ENCODE measurements around the gene NLGN1.

DNA sequence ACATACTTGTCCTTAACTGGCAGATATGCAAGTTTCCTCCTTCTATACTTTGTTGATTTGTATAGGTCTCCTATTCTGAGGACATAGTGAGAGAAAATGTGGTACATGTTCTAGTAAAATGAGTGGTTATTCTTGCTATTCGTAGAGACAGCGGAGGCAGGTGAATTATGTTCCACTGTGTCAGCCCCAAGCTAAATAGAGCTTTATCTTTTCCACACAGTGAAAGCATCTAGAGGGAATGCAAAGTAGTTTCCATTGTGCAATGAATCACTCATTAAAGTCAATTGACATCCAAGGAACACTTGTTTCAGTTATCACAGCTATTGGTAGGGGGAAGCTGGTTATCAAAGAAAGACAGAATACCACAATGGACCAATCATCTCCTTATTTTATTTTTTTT is 262.4 kb downstream of the NLGN1 start:
- no peak for TF ChIP-seq POLR2A (IDR thresholded peaks at IDR 0.05)
- TF ChIP-seq, protein P1, sequence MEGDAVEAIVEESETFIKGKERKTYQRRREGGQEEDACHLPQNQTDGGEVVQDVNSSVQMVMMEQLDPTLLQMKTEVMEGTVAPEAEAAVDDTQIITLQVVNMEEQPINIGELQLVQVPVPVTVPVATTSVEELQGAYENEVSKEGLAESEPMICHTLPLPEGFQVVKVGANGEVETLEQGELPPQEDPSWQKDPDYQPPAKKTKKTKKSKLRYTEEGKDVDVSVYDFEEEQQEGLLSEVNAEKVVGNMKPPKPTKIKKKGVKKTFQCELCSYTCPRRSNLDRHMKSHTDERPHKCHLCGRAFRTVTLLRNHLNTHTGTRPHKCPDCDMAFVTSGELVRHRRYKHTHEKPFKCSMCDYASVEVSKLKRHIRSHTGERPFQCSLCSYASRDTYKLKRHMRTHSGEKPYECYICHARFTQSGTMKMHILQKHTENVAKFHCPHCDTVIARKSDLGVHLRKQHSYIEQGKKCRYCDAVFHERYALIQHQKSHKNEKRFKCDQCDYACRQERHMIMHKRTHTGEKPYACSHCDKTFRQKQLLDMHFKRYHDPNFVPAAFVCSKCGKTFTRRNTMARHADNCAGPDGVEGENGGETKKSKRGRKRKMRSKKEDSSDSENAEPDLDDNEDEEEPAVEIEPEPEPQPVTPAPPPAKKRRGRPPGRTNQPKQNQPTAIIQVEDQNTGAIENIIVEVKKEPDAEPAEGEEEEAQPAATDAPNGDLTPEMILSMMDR (IDR thresholded peaks at IDR 0.05), result no peak

All from heart left ventricle (tissue), 13 donors.